Keratinocyte (primary cell): Measurements from ENCODE around the gene LHX6.

Source experiments
- EZH2 ChIP-seq: IDR thresholded peaks from one replicate; pipeline ENCODE4 v1.6.1; 2012; ENCODE audit warnings: inconsistent platforms, mild to moderate bottlenecking, low read length, moderate library complexity
- TF ChIP-seq, protein P1 (sequence below), 3 experiments: IDR thresholded peaks in 1 of 3; conservative IDR thresholded peaks in 1 of 3; optimal IDR thresholded peaks in 1 of 3; 2 replicates in 2 of 3; 3 replicates in 1 of 3; pipeline versions ENCODE3 to v1.5.1; 2011; ENCODE audit warnings: low read length in 3 of 3, mild to moderate bottlenecking in 3 of 3, moderate library complexity in 2 of 3, control low read depth in 1 of 3, inconsistent platforms in 1 of 3; ENCODE audit not compliant: insufficient read depth in 2 of 3; ENCODE audit errors: extremely low read depth in 1 of 3

DNA sequence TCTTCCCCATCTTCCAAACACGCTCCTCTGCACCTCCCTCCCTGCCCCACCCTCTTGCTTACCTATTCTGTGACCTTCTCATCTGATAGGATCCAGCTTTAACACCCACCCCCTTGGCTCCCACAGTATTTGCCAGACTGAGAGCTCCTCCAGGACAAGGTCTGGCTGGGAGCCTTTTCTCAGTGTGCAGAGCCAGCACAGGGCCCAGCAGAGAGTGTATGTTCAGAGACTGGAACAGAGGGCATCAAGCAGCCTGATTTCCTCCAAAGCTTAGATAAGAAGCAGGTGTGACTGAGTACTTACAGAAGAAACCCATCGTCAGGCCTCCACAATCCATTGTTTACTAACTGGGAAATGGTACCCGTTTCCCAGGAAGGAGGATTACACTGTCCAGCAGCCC is 26.6 kb downstream of the LHX6 start:
- TF ChIP-seq, protein P1, sequence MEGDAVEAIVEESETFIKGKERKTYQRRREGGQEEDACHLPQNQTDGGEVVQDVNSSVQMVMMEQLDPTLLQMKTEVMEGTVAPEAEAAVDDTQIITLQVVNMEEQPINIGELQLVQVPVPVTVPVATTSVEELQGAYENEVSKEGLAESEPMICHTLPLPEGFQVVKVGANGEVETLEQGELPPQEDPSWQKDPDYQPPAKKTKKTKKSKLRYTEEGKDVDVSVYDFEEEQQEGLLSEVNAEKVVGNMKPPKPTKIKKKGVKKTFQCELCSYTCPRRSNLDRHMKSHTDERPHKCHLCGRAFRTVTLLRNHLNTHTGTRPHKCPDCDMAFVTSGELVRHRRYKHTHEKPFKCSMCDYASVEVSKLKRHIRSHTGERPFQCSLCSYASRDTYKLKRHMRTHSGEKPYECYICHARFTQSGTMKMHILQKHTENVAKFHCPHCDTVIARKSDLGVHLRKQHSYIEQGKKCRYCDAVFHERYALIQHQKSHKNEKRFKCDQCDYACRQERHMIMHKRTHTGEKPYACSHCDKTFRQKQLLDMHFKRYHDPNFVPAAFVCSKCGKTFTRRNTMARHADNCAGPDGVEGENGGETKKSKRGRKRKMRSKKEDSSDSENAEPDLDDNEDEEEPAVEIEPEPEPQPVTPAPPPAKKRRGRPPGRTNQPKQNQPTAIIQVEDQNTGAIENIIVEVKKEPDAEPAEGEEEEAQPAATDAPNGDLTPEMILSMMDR (optimal IDR thresholded peaks at IDR 0.05 in 1 of 3, IDR thresholded peaks at IDR 0.05 in 1 of 3, conservative IDR thresholded peaks at IDR 0.05 in 1 of 3; ENCODE audit: extremely low read depth in 1 of 3, insufficient read depth in 2 of 3, low read length in 3 of 3), result no peak
- no peak for TF ChIP-seq EZH2
